Mucosa of descending colon (tissue), 3 donors: ENCODE results near the gene PFAS. TPM values are rescaled to one million over a fixed set of nuclear protein-coding genes. Genes with fewer than 3 reads are reported as not detected.
"Not testable (repeated sequence)": the region's sequence is repeated elsewhere in the genome, so short reads cannot be mapped to it uniquely, and the experiment has no call there.

Experiments
- ATAC-seq: fragments of 200-7000 bp; cut with Tn5 transposase; one replicate; pipeline ENCODE4 v1.9.1; 2020; ENCODE audit warnings: mild to moderate bottlenecking, moderate library complexity
- DNase-seq, 3 donors: peaks; one replicate each; pipeline ENCODE4 v3.0.0-alpha.2; 2020
- H3K36me3 ChIP-seq: fragments of 200-600 bp; one replicate; pipeline ENCODE4 v1.8.0; 2021; ENCODE audit warnings: low read depth, mild to moderate bottlenecking
- H3K4me1 ChIP-seq: fragments of 200-600 bp; one replicate; pipeline ENCODE4 v1.8.0; 2021; ENCODE audit warnings: low read depth, mild to moderate bottlenecking
- H3K4me3 ChIP-seq: fragments of 200-600 bp; one replicate; pipeline ENCODE4 v1.8.0; 2021; ENCODE audit warnings: mild to moderate bottlenecking
- H3K9me3 ChIP-seq: fragments of 200-600 bp; one replicate; pipeline ENCODE4 v1.8.0; 2021; ENCODE audit warnings: mild to moderate bottlenecking
- CTCF ChIP-seq: fragments of 200-600 bp; IDR thresholded peaks from one replicate; pipeline ENCODE4 v1.8.0; 2022; ENCODE audit warnings: antibody characterized with exemption, mild to moderate bottlenecking
- intact Hi-C, 2 donors: fragments of 100-400 bp; cut with DNase I in 1 of 2; cut with micrococcal nuclease in 1 of 2; formaldehyde crosslinking; loops; one replicate each; pipeline versions ENCODE4 v1.11.0 to v1.11.1; 2022; cut with DNase I, micrococcal nuclease
- total RNA-seq, 3 donors: library from RNA; stranded (reverse); fragmentation: NEBNext Ultra II Directional in 2 of 3; extraction: Animal tissue kit (Norgen Biotek cat#: 25700) in 2 of 3; gene quantifications; one replicate each; pipeline versions ENCODE4 v1.2.1 to v1.2.4, GENCODE V29; 2021 to 2023
- donor health status: DM: no; HTN: no; CAD: no; lungs with moderate emphysema.
- donor health status: DM: no; HTN: no; CAD: no.
- donor health status: DM: no; HTN: yes; CAD: no.

The PFAS gene
- total RNA-seq, 3 donors from 2014 or later: 18.7 to 31.7 (median 30.1) TPM

- Histone ChIP-seq H3K4me1 (peaks cover 6% of the 10 kb centered on the region), H3K36me3 (no peaks in the 10 kb centered on the region), H3K4me3 (peak overlapping the region; percentile 22), H3K9me3 (no peaks in the 10 kb centered on the region)
- intact Hi-C loops: no loop called here
- TF ChIP-seq CTCF: no peak
- peak; percentile 20 for ATAC-seq
- DNase-seq: peak in 2 of 3 donors; percentile 33 to 36
Measured at GRCh38 chr17:8210761-8211458, 38.2 kb upstream of the PFAS start.

GRCh38 chr17:8212312-8213180 lies 36.5 kb upstream of the PFAS start:
- Histone ChIP-seq H3K4me3 (no peak overlapping the region), H3K36me3 (no peaks in the 10 kb centered on the region), H3K9me3 (no peaks in the 10 kb centered on the region), H3K4me1 (peaks cover 6% of the 10 kb centered on the region)
- DNase-seq: no peak
- ATAC-seq: no peak
- intact Hi-C loops: no loop called here
- TF ChIP-seq CTCF: no peak

GRCh38 chr17:8214000-8214399 lies 35.1 kb upstream of the PFAS start:
- ATAC-seq, H3K4me1 ChIP-seq, intact Hi-C loops, DNase-seq, H3K9me3 ChIP-seq, H3K4me3 ChIP-seq, H3K36me3 ChIP-seq: not testable (repeated sequence)

GRCh38 chr17:8220783-8221662 lies 28.1 kb upstream of the PFAS start:
- H3K9me3 ChIP-seq: no peaks in the 10 kb centered on the region
- intact Hi-C loops: no loop called here
- no peaks in the 10 kb centered on the region for H3K36me3 ChIP-seq
- H3K4me1 ChIP-seq: peaks cover 9% of the 10 kb centered on the region
- ATAC-seq: peak; percentile 59
- H3K4me3 ChIP-seq: peak overlapping the region; percentile 42
- no peak for TF ChIP-seq CTCF
- DNase-seq: peak; percentile 86 to 96 (median 91)

GRCh38 chr17:8221663-8222379 lies 27.3 kb upstream of the PFAS start:
- peak; percentile 83 to 96 (median 89) for DNase-seq
- intact Hi-C loops: loop anchor here in 1 of 2 donors (2.0 kb wide), 1 partner anchor 35 kb away; no protein-coding TSS in a partner anchor
- no peak for TF ChIP-seq CTCF

More at GRCh38 chr17:8221663-8222379, 27.3 kb upstream of the PFAS start:
- peak overlapping the region; percentile 42 for H3K4me3 ChIP-seq
- ATAC-seq: peak; percentile 62
- H3K9me3 ChIP-seq: no peaks in the 10 kb centered on the region
- no peaks in the 10 kb centered on the region for H3K36me3 ChIP-seq
- H3K4me1 ChIP-seq: peaks cover 17% of the 10 kb centered on the region
